K562 (cell line): ENCODE data around the gene AHI1. TPM values are rescaled to one million over a fixed set of nuclear protein-coding genes. Genes with fewer than 3 reads are reported as not detected.

Experiments
- CSDE1 ChIP-seq, 2 experiments: fragments of 450-650 bp; IDR thresholded peaks; 2 replicates each; pipeline ENCODE4 v1.6.1; 2016; ENCODE audit warnings: mild to moderate bottlenecking in 1 of 2
- FOXK2 ChIP-seq, 2 experiments: fragments of 450-650 bp; IDR thresholded peaks in 1 of 2; conservative IDR thresholded peaks in 1 of 2; 2 replicates each; pipeline ENCODE4 v1.6.1; 2016; ENCODE audit warnings: low read depth in 2 of 2, mild to moderate bottlenecking in 1 of 2
- TAL1 ChIP-seq: fragments of 450-650 bp; IDR thresholded peaks from 2 replicates; pipeline ENCODE4 v1.6.1; 2016; ENCODE audit warnings: mild to moderate bottlenecking
- TEAD4 ChIP-seq, 2 experiments: sonication (generic) in 1 of 2; formaldehyde crosslinking in 1 of 2; IDR thresholded peaks; 2 replicates each; pipeline versions ENCODE4 v1.6.1 to v1.8.0; 2012 to 2022; ENCODE audit warnings: borderline replicate concordance in 1 of 2, inconsistent platforms in 1 of 2, low read length in 1 of 2, mild to moderate bottlenecking in 1 of 2, missing genetic modification reagents in 1 of 2
- ZBTB8A ChIP-seq: fragments of 450-650 bp; IDR thresholded peaks from 2 replicates; pipeline ENCODE4 v1.6.1; 2018; ENCODE audit warnings: mild to moderate bottlenecking, moderate library complexity; ENCODE audit not compliant: partially characterized antibody
- ZNF3 ChIP-seq: fragments of 250-450 bp; sonication (Bioruptor Pico); IDR thresholded peaks from 2 replicates; pipeline ENCODE4 v1.5.0; 2021; ENCODE audit warnings: mild to moderate bottlenecking, moderate library complexity
- ZNF551 ChIP-seq: fragments of 250-450 bp; sonication (Bioruptor Pico); IDR thresholded peaks from 2 replicates; pipeline ENCODE4 v1.5.0; 2021; ENCODE audit warnings: mild to moderate bottlenecking, moderate library complexity
- ZNF696 ChIP-seq: fragments of 250-450 bp; sonication (Bioruptor Pico); conservative IDR thresholded peaks from 2 replicates; pipeline ENCODE4 v1.4.0; 2020; ENCODE audit warnings: mild to moderate bottlenecking, moderate library complexity
- polyA plus RNA-seq, 8 experiments: library from polyadenylated mRNA; depleted of rRNA in 4 of 8; stranded (reverse) in 5 of 8; unstranded in 3 of 8; fragments of >200 nt; fragmentation: Nextera tagmentation in 2 of 8; fragmentation: Illumina TruSeq in 1 of 8; extraction: Ambion mirVana in 2 of 8; extraction: Trizol in 1 of 8; gene quantifications; 2 replicates each; pipeline versions ENCODE4 v1.2.1 to v1.2.3, GENCODE V29; 2011 to 2014; ENCODE audit warnings: inconsistent platforms in 1 of 8, missing spikeins in 1 of 8
- total RNA-seq, 7 experiments: library from RNA; depleted of rRNA in 6 of 7; stranded (reverse); fragments of >200 nt in 6 of 7; fragmentation: Illumina TruSeq in 2 of 7; extraction: Trizol in 2 of 7; gene quantifications; 2 replicates each; pipeline versions ENCODE4 v1.2.1 to v1.2.3, GENCODE V29; 2011 to 2021; ENCODE audit warnings: low replicate concordance in 1 of 7
- TF ChIP-seq, protein P1 (sequence below): fragments of 450-650 bp; IDR thresholded peaks from one replicate; pipeline ENCODE4 v1.6.1; 2018; ENCODE audit warnings: mild to moderate bottlenecking, moderate library complexity; ENCODE audit not compliant: partially characterized antibody
- TF ChIP-seq, protein P2 (sequence below), 2 experiments: fragments of 450-650 bp in 1 of 2; IDR thresholded peaks; 2 replicates each; pipeline ENCODE4 v1.6.1; 2011 to 2017; ENCODE audit warnings: low read depth in 2 of 2, antibody characterized with exemption in 1 of 2, borderline replicate concordance in 1 of 2, low read length in 1 of 2, mild to moderate bottlenecking in 1 of 2, mixed read lengths in 1 of 2; ENCODE audit not compliant: control insufficient read depth in 1 of 2
- TF ChIP-seq, protein P3 (sequence below): fragments of 250-450 bp; sonication (Bioruptor Pico); IDR thresholded peaks from 2 replicates; pipeline ENCODE4 v1.4.0; 2020; ENCODE audit warnings: mild to moderate bottlenecking, moderate library complexity
- TF ChIP-seq, protein P4 (sequence below): fragments of 450-650 bp; IDR thresholded peaks from 2 replicates; pipeline ENCODE4 v1.7.1; 2018; ENCODE audit warnings: mild to moderate bottlenecking, low read depth; ENCODE audit not compliant: partially characterized antibody

AHI1 gene
- total and polyA plus RNA-seq, 9 of the 15 experiments (the other 6 are each of a cell fraction or from before 2014, with no cell fraction given) = 24.7 to 54.9 (median 32.2) TPM

DNA sequence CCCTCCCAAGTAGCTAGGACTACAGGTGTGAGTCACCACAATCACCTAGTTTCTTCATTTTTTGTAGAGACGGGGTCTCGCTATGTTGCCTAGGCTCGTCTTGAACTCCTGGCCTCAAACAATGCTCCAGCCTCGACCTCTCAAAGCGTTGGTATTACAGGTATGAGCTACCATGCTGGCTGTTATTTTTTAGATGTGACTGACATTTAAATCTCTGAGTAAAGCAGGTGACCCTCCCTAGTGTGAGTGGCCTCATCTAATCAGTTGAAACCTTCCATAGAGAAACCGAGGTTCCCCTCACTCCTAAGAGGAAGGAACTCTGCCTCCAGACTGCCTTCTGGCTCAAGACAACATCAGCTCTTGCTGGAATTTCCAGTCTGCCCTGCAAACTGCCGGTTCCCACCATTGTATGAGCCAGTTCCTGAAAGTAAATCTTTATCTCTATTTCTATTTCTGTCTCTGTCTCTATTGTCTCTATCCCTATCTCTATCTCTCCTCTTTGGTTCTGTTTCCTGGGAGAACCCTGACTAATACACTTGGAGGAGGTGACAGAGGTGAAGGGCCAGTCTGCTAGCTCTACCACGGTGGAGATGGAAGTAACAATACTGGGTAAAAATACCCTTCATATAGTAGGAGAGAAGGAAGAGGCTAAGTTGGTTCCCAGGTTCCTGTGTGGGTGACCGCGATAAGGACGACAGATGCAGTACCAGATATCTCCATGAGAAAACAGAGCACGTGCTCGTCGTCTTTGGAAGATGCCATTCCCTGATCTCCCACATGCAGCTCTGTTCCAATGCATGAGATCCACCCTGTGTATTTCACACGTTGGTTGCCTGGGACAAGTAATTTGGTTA is 235.4 kb downstream of the AHI1 start (continued):
- peak; percentile 67 for TF ChIP-seq TEAD4 (IDR thresholded peaks at IDR 0.05; ENCODE audit: low read length)
- TF ChIP-seq TEAD4 (CRISPR knock-in tag; IDR thresholded peaks at IDR 0.05; ENCODE audit: borderline replicate concordance) = no peak
- TF ChIP-seq, protein P1, sequence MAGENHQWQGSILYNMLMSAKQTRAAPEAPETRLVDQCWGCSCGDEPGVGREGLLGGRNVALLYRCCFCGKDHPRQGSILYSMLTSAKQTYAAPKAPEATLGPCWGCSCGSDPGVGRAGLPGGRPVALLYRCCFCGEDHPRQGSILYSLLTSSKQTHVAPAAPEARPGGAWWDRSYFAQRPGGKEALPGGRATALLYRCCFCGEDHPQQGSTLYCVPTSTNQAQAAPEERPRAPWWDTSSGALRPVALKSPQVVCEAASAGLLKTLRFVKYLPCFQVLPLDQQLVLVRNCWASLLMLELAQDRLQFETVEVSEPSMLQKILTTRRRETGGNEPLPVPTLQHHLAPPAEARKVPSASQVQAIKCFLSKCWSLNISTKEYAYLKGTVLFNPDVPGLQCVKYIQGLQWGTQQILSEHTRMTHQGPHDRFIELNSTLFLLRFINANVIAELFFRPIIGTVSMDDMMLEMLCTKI = no peak
- no peak for TF ChIP-seq ZNF3 (CRISPR knock-in tag)
- no peak for TF ChIP-seq FOXK2 (conservative IDR thresholded peaks at IDR 0.05 in 1 of 2, IDR thresholded peaks at IDR 0.05 in 1 of 2; ENCODE audit: low read depth in 2 of 2)
- no peak for TF ChIP-seq CSDE1 (IDR thresholded peaks at IDR 0.05)
- TF ChIP-seq, protein P2, sequence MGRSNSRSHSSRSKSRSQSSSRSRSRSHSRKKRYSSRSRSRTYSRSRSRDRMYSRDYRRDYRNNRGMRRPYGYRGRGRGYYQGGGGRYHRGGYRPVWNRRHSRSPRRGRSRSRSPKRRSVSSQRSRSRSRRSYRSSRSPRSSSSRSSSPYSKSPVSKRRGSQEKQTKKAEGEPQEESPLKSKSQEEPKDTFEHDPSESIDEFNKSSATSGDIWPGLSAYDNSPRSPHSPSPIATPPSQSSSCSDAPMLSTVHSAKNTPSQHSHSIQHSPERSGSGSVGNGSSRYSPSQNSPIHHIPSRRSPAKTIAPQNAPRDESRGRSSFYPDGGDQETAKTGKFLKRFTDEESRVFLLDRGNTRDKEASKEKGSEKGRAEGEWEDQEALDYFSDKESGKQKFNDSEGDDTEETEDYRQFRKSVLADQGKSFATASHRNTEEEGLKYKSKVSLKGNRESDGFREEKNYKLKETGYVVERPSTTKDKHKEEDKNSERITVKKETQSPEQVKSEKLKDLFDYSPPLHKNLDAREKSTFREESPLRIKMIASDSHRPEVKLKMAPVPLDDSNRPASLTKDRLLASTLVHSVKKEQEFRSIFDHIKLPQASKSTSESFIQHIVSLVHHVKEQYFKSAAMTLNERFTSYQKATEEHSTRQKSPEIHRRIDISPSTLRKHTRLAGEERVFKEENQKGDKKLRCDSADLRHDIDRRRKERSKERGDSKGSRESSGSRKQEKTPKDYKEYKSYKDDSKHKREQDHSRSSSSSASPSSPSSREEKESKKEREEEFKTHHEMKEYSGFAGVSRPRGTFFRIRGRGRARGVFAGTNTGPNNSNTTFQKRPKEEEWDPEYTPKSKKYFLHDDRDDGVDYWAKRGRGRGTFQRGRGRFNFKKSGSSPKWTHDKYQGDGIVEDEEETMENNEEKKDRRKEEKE (IDR thresholded peaks at IDR 0.05; ENCODE audit: borderline replicate concordance in 1 of 2, control insufficient read depth in 1 of 2, low read depth in 2 of 2, low read length in 1 of 2) = no peak
- TF ChIP-seq TAL1 = peak; percentile 54
- TF ChIP-seq ZBTB8A = no peak
- TF ChIP-seq, protein P3, sequence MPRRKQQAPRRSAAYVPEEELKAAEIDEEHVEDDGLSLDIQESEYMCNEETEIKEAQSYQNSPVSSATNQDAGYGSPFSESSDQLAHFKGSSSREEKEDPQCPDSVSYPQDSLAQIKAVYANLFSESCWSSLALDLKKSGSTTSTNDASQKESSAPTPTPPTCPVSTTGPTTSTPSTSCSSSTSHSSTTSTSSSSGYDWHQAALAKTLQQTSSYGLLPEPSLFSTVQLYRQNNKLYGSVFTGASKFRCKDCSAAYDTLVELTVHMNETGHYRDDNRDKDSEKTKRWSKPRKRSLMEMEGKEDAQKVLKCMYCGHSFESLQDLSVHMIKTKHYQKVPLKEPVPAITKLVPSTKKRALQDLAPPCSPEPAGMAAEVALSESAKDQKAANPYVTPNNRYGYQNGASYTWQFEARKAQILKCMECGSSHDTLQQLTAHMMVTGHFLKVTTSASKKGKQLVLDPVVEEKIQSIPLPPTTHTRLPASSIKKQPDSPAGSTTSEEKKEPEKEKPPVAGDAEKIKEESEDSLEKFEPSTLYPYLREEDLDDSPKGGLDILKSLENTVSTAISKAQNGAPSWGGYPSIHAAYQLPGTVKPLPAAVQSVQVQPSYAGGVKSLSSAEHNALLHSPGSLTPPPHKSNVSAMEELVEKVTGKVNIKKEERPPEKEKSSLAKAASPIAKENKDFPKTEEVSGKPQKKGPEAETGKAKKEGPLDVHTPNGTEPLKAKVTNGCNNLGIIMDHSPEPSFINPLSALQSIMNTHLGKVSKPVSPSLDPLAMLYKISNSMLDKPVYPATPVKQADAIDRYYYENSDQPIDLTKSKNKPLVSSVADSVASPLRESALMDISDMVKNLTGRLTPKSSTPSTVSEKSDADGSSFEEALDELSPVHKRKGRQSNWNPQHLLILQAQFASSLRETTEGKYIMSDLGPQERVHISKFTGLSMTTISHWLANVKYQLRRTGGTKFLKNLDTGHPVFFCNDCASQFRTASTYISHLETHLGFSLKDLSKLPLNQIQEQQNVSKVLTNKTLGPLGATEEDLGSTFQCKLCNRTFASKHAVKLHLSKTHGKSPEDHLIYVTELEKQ (CRISPR knock-in tag) = no peak
- TF ChIP-seq ZNF696 (CRISPR knock-in tag) = no peak
- TF ChIP-seq, protein P4, sequence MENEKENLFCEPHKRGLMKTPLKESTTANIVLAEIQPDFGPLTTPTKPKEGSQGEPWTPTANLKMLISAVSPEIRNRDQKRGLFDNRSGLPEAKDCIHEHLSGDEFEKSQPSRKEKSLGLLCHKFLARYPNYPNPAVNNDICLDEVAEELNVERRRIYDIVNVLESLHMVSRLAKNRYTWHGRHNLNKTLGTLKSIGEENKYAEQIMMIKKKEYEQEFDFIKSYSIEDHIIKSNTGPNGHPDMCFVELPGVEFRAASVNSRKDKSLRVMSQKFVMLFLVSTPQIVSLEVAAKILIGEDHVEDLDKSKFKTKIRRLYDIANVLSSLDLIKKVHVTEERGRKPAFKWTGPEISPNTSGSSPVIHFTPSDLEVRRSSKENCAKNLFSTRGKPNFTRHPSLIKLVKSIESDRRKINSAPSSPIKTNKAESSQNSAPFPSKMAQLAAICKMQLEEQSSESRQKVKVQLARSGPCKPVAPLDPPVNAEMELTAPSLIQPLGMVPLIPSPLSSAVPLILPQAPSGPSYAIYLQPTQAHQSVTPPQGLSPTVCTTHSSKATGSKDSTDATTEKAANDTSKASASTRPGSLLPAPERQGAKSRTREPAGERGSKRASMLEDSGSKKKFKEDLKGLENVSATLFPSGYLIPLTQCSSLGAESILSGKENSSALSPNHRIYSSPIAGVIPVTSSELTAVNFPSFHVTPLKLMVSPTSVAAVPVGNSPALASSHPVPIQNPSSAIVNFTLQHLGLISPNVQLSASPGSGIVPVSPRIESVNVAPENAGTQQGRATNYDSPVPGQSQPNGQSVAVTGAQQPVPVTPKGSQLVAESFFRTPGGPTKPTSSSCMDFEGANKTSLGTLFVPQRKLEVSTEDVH = no peak
- TF ChIP-seq ZNF551 (CRISPR knock-in tag) = no peak
